Measurements from ENCODE around the gene FBXW11.

DNA sequence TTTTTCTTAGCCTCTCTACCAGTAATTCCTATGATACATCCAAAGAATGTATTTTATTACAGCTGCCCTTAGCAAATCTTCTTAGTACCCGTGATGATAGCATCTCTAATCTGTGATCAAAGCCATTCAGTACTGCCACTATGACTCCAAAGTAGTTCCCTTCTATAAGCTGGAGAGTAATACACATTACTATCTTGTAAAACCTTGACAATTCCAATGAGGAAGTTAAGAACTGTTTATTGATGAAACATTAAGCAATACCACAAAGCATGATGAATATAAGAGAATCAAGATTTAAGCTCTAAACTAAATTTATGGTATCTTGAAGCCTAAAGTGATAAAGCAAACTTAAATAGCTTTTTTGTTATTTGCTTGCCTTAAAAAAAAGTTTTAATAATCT lies 134.7 kb downstream of the FBXW11 start:
- TF ChIP-seq, protein P1, sequence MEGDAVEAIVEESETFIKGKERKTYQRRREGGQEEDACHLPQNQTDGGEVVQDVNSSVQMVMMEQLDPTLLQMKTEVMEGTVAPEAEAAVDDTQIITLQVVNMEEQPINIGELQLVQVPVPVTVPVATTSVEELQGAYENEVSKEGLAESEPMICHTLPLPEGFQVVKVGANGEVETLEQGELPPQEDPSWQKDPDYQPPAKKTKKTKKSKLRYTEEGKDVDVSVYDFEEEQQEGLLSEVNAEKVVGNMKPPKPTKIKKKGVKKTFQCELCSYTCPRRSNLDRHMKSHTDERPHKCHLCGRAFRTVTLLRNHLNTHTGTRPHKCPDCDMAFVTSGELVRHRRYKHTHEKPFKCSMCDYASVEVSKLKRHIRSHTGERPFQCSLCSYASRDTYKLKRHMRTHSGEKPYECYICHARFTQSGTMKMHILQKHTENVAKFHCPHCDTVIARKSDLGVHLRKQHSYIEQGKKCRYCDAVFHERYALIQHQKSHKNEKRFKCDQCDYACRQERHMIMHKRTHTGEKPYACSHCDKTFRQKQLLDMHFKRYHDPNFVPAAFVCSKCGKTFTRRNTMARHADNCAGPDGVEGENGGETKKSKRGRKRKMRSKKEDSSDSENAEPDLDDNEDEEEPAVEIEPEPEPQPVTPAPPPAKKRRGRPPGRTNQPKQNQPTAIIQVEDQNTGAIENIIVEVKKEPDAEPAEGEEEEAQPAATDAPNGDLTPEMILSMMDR (IDR thresholded peaks at IDR 0.05), result no peak
- TF ChIP-seq POLR2A (IDR thresholded peaks at IDR 0.05), result no peak
